Small intestine (tissue), 7 donors: ENCODE measurements around the gene CALML4. TPM values are rescaled to one million over a fixed set of nuclear protein-coding genes. Genes with fewer than 3 reads are reported as not detected.
"Not testable (repeated sequence)": the region's sequence is repeated elsewhere in the genome, so short reads cannot be mapped to it uniquely, and the experiment has no call there.

ENCODE experiments used
- DNase-seq, 2 donors: peaks; one replicate each; pipeline versions ENCODE4 v3.0.0 to v3.0.0-alpha.2; 2013
- FAIRE-seq: peaks from 2 replicates; lab custom pipeline; 2012; peaks lifted over from hg19 to GRCh38; lab: Jason Lieb, UNC
- H3K27ac ChIP-seq, 3 donors: one replicate each; pipeline ENCODE4 v1.5.1; 2013; ENCODE audit warnings: low read length in 2 of 3, mild to moderate bottlenecking in 2 of 3, control low read depth in 1 of 3, inconsistent platforms in 1 of 3, low read depth in 1 of 3, moderate library complexity in 1 of 3
- H3K27me3 ChIP-seq, 3 donors: one replicate each; pipeline ENCODE4 v1.6.1; 2013; ENCODE audit warnings: low read length in 3 of 3, inconsistent platforms in 1 of 3; ENCODE audit not compliant: control insufficient read depth in 3 of 3, insufficient read depth in 3 of 3
- H3K36me3 ChIP-seq, 3 donors: one replicate each; pipeline ENCODE4 v1.6.1; 2013; ENCODE audit warnings: low read length in 3 of 3, inconsistent platforms in 1 of 3, low read depth in 1 of 3, mild to moderate bottlenecking in 1 of 3, moderate library complexity in 1 of 3; ENCODE audit not compliant: control insufficient read depth in 3 of 3, insufficient read depth in 2 of 3
- H3K4me1 ChIP-seq, 3 donors: one replicate each; pipeline ENCODE4 v1.6.1; 2013; ENCODE audit warnings: low read length in 2 of 3, inconsistent platforms in 1 of 3, low read depth in 1 of 3, mild to moderate bottlenecking in 1 of 3, moderate library complexity in 1 of 3; ENCODE audit not compliant: control insufficient read depth in 3 of 3, insufficient read depth in 2 of 3
- H3K4me3 ChIP-seq, 3 donors: one replicate each; pipeline ENCODE4 v1.5.1; 2013; ENCODE audit warnings: low read length in 3 of 3, control low read depth in 1 of 3, inconsistent platforms in 1 of 3, low read depth in 1 of 3, mild to moderate bottlenecking in 1 of 3, moderate library complexity in 1 of 3
- H3K9me3 ChIP-seq, 2 donors: one replicate each; pipeline ENCODE4 v1.6.1; 2013; ENCODE audit warnings: low read depth in 1 of 2, low read length in 1 of 2; ENCODE audit not compliant: control insufficient read depth in 2 of 2, insufficient read depth in 1 of 2
- WGBS, 3 donors: extraction: QIAGEN DNeasy Blood & Tissue Kit; methylation state at CpG; one replicate each; pipeline ENCODE4 v1.1.7; 2013; 5-methylcytosine and 5-hydroxymethylcytosine counted together
- polyA plus RNA-seq, 4 donors: library from polyadenylated mRNA; stranded (reverse) in 3 of 4; unstranded in 1 of 4; fragments of 200-250 nt in 3 of 4; fragments of 120-200 nt in 1 of 4; gene quantifications; one replicate each; pipeline versions ENCODE4 v1.2.1 to v1.2.3, GENCODE V29; 2013
- donor health status: healthy with polysubstance abuse.
- donor health status: control.
- donor health status: control.
- donor health status: Bipolar disorder and iron deficiency.
- donor health status: healthy.

CALML4 gene
- polyA plus RNA-seq, 4 donors, result 127 to 288 (median 191) TPM

GRCh38 chr15:68229386-68230156, 24.4 kb upstream of the CALML4 start, which contains the start of gene CLN6:
CLN6 (minus strand) TSS chr15:68229728; CDS start chr15:68229584, 144 bp downstream.
- H3K4me1 ChIP-seq, result peaks cover 0 to 48% (median 15%) of the 10 kb centered on the region in 3 donors
- H3K27me3 ChIP-seq, result no peaks in the 10 kb centered on the region
- DNase-seq (peak; percentile 83 to 95), FAIRE-seq (no peak)
- peaks cover 0 to 3% of the 10 kb centered on the region in 2 donors for H3K9me3 ChIP-seq
- WGBS, 3 donors, result 1 to 2% (median 1%) methylated on average over 39 to 82 of the region's 82 CpGs
- peaks cover 0 to 6% (median 0%) of the 10 kb centered on the region in 3 donors for H3K36me3 ChIP-seq
- peak within 1 kb of the TSS; percentile 71 to 85 (median 82) for H3K4me3 ChIP-seq
- H3K27ac ChIP-seq, result peak within 1 kb of the TSS; percentile 47 to 89 (median 69)

- 1% methylated on average over 18 to 39 of the region's 39 CpGs for WGBS, 3 donors
- Histone ChIP-seq H3K27me3 (no peaks in the 10 kb centered on the region), H3K27ac (peak overlapping the region in 2 of 3 donors; percentile 36 to 89), H3K4me1 (peaks cover 0 to 42% (median 15%) of the 10 kb centered on the region in 3 donors), H3K4me3 (peak overlapping the region; percentile 71 to 85 (median 82)), H3K36me3 (peaks cover 0 to 6% (median 0%) of the 10 kb centered on the region in 3 donors), H3K9me3 (peaks cover 0 to 3% of the 10 kb centered on the region in 2 donors)
- FAIRE-seq (no peak), DNase-seq (no peak)
Observed at GRCh38 chr15:68228971-68229385, 23.8 kb upstream of the CALML4 start.

- Histone ChIP-seq H3K36me3 (peaks cover 0 to 9% (median 0%) of the 10 kb centered on the region in 3 donors), H3K27ac (peak overlapping the region in 1 of 3 donors; percentile 89), H3K27me3 (no peaks in the 10 kb centered on the region), H3K4me1 (peaks cover 0 to 36% (median 12%) of the 10 kb centered on the region in 3 donors), H3K4me3 (peak overlapping the region; percentile 9 to 82 (median 71)), H3K9me3 (peaks cover 0 to 3% of the 10 kb centered on the region in 2 donors)
- DNase-seq, result peak; percentile 27 to 54
- WGBS, 3 donors, result 13 to 34% (median 21%) methylated on average over 25 of the region's 25 CpGs
- no peak for FAIRE-seq
Observed at GRCh38 chr15:68228143-68228970, 23.2 kb upstream of the CALML4 start.

GRCh38 chr15:68227643-68228142, 22.6 kb upstream of the CALML4 start:
- peaks cover 0 to 9% (median 0%) of the 10 kb centered on the region in 3 donors for H3K36me3 ChIP-seq
- DNase-seq (no peak), FAIRE-seq (no peak)
- H3K9me3 ChIP-seq, result peaks cover 0 to 3% of the 10 kb centered on the region in 2 donors
- peak overlapping the region in 1 of 3 donors; percentile 71 for H3K4me3 ChIP-seq
- WGBS, 3 donors, result 44 to 73% (median 69%) methylated on average over 9 of the region's 9 CpGs
- H3K27me3 ChIP-seq, result no peaks in the 10 kb centered on the region
- no peak overlapping the region for H3K27ac ChIP-seq
- peaks cover 0 to 36% (median 12%) of the 10 kb centered on the region in 3 donors for H3K4me1 ChIP-seq

GRCh38 chr15:68225442-68225841, 20.3 kb upstream of the CALML4 start:
- not testable (repeated sequence) for H3K27ac ChIP-seq, DNase-seq, H3K27me3 ChIP-seq, H3K4me3 ChIP-seq, FAIRE-seq, H3K9me3 ChIP-seq
- peaks cover 0 to 21% (median 12%) of the 10 kb centered on the region in 3 donors for H3K4me1 ChIP-seq
- H3K36me3 ChIP-seq, result peaks cover 0 to 11% (median 0%) of the 10 kb centered on the region in 3 donors
- WGBS, 3 donors, result 95 to 98% (median 97%) methylated on average over 4 of the region's 4 CpGs

- Histone ChIP-seq H3K27ac (no peak overlapping the region), H3K4me1 (peaks cover 0 to 15% (median 12%) of the 10 kb centered on the region in 3 donors), H3K36me3 (peaks cover 0 to 12% (median 0%) of the 10 kb centered on the region in 3 donors), H3K4me3 (no peak overlapping the region), H3K9me3 (peaks cover 0 to 3% of the 10 kb centered on the region in 2 donors), H3K27me3 (no peaks in the 10 kb centered on the region)
- WGBS, 3 donors, result 62 to 65% (median 63%) methylated on average over 3 of the region's 3 CpGs
- FAIRE-seq, result no peak
- no peak for DNase-seq
Observed at GRCh38 chr15:68224546-68225250, 19.6 kb upstream of the CALML4 start.

- no peak for FAIRE-seq
Observed at GRCh38 chr15:68224108-68224507, 19.0 kb upstream of the CALML4 start.

More at GRCh38 chr15:68224108-68224507, 19.0 kb upstream of the CALML4 start:
- Histone ChIP-seq H3K27me3 (no peaks in the 10 kb centered on the region), H3K27ac (no peak overlapping the region), H3K36me3 (peaks cover 0 to 18% (median 0%) of the 10 kb centered on the region in 3 donors), H3K4me3 (no peak overlapping the region), H3K4me1 (peaks cover 0 to 15% (median 12%) of the 10 kb centered on the region in 3 donors), H3K9me3 (peaks cover 0 to 3% of the 10 kb centered on the region in 2 donors)
- WGBS, 3 donors, result 58 to 77% (median 60%) methylated on average over 3 of the region's 3 CpGs
- no peak for DNase-seq
